Effector memory CD4-positive, alpha-beta T cell (primary cell): ENCODE measurements around the gene APOH.

Source experiments
- DNase-seq, 3 donors: peaks; one replicate each; pipeline ENCODE4 v3.0.0-alpha.2; 2020
- H3K27ac ChIP-seq: 2 replicates; pipeline ENCODE4 v1.7.0; 2013; ENCODE audit warnings: mild to moderate bottlenecking, low read length, moderate library complexity; ENCODE audit not compliant: insufficient read depth, poor library complexity, severe bottlenecking
- H3K27me3 ChIP-seq: replicated peaks from 2 replicates; pipeline ENCODE4 v1.7.0; 2013; ENCODE audit warnings: mild to moderate bottlenecking, low read length; ENCODE audit not compliant: insufficient read depth, control insufficient read depth, poor library complexity, severe bottlenecking
- H3K36me3 ChIP-seq: 2 replicates; pipeline ENCODE4 v1.7.0; 2013; ENCODE audit warnings: mild to moderate bottlenecking, low read length, moderate library complexity; ENCODE audit not compliant: control insufficient read depth, insufficient read depth
- H3K4me1 ChIP-seq: 2 replicates; pipeline ENCODE4 v1.7.0; 2013; ENCODE audit warnings: low read length, mild to moderate bottlenecking; ENCODE audit not compliant: control insufficient read depth, insufficient read depth, poor library complexity, severe bottlenecking
- H3K4me3 ChIP-seq: 2 replicates; pipeline ENCODE4 v1.7.0; 2013; ENCODE audit warnings: low read length, low read depth, mild to moderate bottlenecking; ENCODE audit not compliant: insufficient read depth, poor library complexity, severe bottlenecking
- H3K9me3 ChIP-seq: 2 replicates; pipeline ENCODE4 v1.7.0; 2013; ENCODE audit warnings: mild to moderate bottlenecking, low read length, moderate library complexity; ENCODE audit not compliant: control insufficient read depth

APOH gene

DNA sequence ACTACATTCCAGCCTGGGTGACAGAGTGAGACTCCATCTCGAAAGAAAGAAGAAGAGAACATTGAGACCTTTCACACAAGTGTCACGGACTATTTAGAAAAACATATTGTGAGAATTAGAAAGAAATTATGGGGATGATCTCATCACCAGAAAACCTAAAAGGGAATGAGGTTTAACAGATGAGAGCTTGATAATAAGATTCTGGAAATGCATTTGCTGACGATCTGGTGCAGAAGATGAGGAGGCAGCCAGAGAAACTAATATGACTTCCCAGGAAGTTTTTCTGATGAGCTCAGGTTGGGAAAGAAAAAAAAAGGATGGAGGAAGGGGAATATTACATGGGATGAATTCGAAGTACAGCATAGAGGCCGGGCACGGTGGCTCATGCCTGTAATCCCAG lies 10.8 kb upstream of the APOH start:
- DNase-seq: no peak
- no peaks in the 10 kb centered on the region for H3K9me3 ChIP-seq
- H3K27ac ChIP-seq: no peak overlapping the region
- H3K27me3 ChIP-seq: no peaks in the 10 kb centered on the region
- H3K4me1 ChIP-seq: no peaks in the 10 kb centered on the region
- H3K4me3 ChIP-seq: no peak overlapping the region
- H3K36me3 ChIP-seq: no peaks in the 10 kb centered on the region

DNA sequence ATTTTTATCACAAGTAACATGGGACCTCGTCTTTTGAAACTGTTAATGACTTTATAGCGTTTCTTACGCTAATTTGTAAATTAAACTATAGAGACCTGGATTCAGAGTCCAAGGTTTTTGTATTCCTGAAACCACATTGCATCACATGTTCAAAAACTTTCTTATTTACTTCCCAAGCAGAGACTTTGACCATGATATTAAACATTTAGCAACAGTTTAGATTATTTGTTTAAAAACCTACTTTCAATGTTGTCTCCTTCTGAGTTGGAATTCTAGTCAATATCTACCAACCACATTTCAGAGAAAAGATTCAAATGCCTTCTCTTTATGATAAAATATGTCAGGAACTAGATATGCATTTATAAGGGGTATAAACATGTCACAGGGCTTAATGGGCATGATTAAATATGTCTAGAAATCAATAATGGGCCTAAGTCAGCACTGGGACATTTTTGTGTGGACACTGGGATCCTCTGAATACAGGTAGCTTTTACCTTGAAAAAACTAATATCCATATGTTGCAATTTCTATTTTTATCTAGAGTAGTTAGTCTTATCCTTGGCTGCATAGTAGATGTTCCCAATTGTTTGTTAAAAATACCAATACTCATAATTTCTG lies 6.3 kb upstream of the APOH start:
- H3K27ac ChIP-seq: no peak overlapping the region
- no peak overlapping the region for H3K4me3 ChIP-seq
- DNase-seq: no peak
- H3K9me3 ChIP-seq: no peaks in the 10 kb centered on the region
- no peaks in the 10 kb centered on the region for H3K27me3 ChIP-seq
- no peaks in the 10 kb centered on the region for H3K4me1 ChIP-seq
- H3K36me3 ChIP-seq: no peaks in the 10 kb centered on the region

DNA sequence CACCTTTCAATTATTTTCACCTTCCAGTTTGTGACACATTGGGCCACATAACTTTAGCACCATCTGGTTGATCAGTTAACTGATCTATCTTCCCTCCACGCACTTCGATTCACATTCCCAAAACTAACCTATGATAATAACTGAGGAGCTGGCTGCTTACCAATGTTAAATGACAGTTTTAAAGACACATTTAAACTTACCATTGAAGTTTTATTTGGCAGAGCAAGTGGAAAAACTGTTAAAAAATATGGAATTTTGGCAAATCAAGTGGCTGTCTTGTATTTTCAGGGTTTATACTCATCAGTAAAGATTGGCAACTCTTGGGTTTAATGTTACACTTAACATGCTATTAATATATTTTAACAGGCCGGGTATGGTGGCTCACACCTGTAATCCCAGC lies 5.4 kb upstream of the APOH start:
- Histone ChIP-seq H3K27ac (no peak overlapping the region), H3K36me3 (no peaks in the 10 kb centered on the region), H3K27me3 (no peaks in the 10 kb centered on the region), H3K4me3 (no peak overlapping the region), H3K9me3 (no peaks in the 10 kb centered on the region), H3K4me1 (no peaks in the 10 kb centered on the region)
- no peak for DNase-seq

DNA sequence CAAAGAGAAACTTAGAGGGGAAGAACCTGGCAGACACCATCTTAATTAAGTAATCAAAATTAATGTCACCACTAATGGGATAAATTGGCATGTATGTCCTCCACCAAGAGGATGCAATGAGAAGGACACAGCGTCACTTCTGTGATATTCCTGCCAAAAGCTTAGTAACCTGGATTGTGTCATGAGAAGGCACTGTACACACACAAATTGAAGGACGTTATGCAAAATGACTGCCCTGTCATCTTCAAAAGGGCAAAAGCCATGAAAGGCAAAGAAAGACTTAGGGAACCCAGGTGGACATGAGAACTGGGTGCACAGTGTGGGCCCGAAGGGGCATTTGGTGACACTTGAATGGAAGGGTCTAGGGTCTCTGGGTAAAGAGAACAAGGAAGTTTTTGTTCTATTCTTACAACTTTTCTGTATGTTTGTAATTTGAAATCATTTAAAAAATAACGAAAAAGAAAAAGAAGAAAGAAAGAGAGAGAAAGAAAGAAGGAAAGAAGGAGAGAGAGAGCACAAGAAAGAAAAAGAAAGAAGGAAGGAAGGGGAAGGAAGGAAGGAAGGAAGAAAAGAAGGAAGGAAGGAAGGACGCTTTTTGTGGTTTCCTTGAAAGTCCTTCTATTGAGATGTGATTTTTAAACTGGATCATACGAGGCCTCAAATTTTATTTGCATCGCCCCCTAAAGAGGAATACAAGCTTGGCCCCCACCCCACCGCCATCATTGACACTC lies 4.0 kb upstream of the APOH start:
- Histone ChIP-seq H3K4me3 (no peak overlapping the region), H3K9me3 (no peaks in the 10 kb centered on the region), H3K27ac (no peak overlapping the region), H3K27me3 (no peaks in the 10 kb centered on the region), H3K4me1 (no peaks in the 10 kb centered on the region), H3K36me3 (no peaks in the 10 kb centered on the region)
- DNase-seq: no peak

DNA sequence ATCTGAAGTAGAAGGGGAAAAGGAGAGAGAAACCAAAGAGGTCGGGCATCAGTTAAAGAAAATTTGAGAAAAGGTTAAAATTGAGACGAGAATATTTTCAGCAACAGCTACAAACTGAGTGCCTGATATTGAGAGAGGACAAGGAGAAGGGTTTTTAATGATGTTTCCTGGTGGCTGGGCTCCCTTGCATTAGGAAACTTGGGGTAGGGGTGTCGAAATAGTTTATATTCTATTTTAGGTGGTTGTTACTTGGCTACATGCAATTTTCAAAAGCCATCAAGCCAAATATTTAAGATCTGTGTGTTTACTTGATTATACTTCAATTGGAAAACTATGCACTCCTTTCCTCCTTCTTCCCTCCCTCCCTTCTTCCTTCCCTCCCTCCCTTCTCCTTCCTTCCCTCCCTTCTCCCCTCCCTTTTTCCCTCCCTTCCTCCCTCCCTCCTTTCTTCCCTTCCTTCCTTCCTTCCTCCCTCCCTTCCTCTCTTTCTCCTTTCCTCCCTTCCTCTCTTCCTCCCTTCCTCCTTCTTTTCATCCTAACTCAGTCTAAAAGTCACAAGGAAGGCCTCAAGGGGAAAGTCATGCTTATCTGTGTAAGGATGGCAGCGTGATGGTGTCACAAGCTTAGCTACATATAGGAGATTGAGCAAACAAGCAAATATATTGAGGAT lies 1.8 kb upstream of the APOH start:
- no peaks in the 10 kb centered on the region for H3K36me3 ChIP-seq
- no peak for DNase-seq
- H3K27me3 ChIP-seq: no peaks in the 10 kb centered on the region
- H3K27ac ChIP-seq: no peak overlapping the region
- H3K9me3 ChIP-seq: no peaks in the 10 kb centered on the region
- no peaks in the 10 kb centered on the region for H3K4me1 ChIP-seq
- H3K4me3 ChIP-seq: no peak overlapping the region

DNA sequence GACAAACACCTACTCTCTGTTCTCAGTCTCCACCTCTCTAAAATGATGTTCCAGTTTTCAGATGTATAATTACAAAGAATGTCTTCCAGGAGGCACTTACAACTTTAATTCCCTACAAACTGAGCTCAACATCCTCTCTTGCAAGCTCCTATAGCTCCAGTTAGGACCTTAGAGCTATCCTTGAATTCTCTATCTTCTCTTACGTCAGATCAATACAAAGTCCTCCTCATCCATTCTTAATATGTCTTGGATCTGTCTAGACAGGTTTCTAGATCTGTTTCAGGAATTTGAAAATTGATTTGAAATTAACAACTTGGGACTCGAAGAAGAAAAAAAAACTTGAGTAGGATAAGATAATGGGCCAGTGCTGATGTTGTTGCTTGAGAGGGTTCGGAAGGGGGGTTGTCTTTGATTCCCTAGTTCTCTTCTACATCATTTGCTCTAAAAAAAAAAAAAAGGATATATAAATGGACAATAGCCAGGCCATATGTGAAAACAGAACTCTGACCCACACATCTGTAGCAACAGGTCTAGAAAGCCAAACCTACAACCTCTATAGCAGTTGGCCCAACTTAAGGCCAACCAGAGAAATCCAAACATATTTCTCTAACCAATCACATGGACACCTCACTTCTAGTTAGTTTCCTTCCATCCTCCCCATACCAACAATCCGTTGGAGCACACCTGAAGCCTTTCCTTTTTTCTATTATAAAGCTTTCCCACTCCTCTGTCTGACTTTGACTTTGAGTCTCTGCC lies 746 bp upstream of the APOH start:
- no peak overlapping the region for H3K27ac ChIP-seq

DNA sequence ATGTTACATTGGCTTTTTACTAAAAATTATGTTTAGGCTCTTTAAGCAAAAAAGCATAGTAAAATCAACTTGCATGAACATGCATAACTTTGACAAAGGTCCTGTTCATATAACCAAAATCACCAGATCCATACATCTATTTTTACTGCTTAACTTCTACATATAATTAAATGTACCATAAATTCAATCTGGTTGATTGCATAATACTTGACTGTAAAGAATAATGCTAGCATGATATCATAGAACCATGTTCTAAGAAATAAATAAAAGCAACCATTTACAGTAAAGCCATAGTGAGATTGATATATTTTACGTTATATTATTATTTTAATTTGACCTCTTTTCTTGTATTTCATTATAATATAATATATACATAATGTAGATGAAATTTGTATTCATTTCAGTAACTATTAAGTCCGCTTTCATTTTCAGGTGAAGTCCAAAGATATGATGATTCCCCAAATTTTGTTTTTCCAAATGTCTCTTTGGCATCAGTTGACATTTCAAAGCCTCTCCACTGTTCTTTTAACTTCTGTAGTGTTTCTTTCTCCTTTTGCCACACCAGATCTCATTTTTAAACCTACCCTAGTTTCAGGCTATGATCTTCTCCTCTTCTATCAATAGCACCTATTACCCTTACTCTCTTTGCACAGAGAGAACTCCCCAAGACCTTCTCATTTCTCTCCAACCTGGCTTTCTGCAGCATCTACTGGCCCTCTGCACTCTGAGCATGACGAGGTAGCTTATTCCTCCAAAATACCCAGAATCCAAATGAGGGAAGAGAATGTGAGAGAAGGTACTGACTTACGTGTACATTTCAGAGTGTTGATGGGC lies 1.8 kb downstream of the APOH start:
- no peaks in the 10 kb centered on the region for H3K36me3 ChIP-seq
- no peaks in the 10 kb centered on the region for H3K9me3 ChIP-seq
- no peak overlapping the region for H3K27ac ChIP-seq
- no peak for DNase-seq
- no peaks in the 10 kb centered on the region for H3K27me3 ChIP-seq
- H3K4me3 ChIP-seq: no peak overlapping the region
- no peaks in the 10 kb centered on the region for H3K4me1 ChIP-seq

More for the DNA sequence above, 746 bp upstream of the APOH start:
- Histone ChIP-seq H3K9me3 (no peaks in the 10 kb centered on the region), H3K4me1 (no peaks in the 10 kb centered on the region), H3K36me3 (no peaks in the 10 kb centered on the region), H3K4me3 (no peak overlapping the region), H3K27me3 (no peaks in the 10 kb centered on the region)
- DNase-seq: no peak

DNA sequence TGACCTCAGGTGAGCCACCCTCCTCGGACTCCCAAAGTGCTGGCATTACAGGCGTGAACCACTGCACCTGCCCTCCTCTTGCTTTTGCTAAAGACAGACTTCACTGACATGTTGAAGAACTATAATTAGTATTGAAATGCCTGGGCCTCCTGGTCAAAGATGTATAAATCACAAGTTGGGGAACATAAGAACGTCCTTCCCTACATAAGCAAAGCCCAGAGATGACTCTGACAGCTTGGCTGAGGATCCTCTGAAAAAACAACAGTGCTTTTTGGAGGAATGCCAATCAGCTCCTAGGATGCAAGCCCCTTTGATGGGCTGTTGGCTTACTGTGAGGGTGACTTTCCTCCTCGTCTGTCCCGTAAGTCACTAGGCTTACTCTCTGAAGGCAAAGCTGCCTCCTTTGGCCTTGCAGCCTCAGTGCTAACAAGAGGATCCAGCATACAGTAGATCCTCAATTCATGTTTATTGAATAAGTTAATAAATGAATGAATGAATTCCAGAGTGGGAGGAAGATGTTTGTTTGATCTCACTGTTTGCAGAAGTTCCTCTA lies 6.3 kb downstream of the APOH start:
- Histone ChIP-seq H3K36me3 (no peaks in the 10 kb centered on the region), H3K4me3 (no peak overlapping the region), H3K27ac (no peak overlapping the region), H3K27me3 (no peaks in the 10 kb centered on the region), H3K4me1 (no peaks in the 10 kb centered on the region), H3K9me3 (no peaks in the 10 kb centered on the region)
- DNase-seq: no peak

DNA sequence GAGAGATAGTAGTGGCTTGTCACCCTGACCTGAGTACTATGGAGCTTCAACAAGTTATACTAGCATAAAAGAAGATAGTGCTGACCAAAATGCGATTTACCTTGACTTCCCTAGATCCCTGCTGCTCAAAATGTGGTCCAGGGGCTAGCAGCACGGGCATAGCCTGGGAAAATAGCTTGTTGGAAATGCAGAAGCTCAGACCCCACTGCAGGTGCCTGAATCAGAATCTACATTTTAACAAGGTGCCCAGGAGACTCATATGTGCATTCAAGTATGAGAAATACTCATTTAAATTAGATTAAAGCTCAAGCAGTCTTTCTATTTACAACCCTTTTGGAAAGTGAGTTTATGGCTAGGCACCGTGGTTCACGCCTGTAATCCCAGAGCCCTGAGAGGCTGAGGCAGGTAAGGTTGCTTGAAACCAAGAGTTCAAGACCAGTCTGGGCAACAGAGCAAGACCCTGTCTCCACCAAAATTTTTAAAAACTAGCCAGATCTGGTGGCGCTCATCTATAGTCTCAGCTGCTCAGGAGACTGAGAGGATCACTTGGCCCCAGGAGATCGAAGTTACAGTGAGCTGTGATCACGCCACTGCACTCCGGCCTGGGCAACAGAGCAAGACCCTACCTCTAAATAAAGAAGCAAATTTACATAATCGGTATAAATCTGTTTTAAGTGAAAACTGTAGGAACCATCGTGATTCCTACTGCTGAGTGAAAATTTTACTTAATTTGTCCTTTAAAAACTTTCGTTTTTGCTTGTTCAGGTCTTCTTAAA lies 7.3 kb downstream of the APOH start:
- Histone ChIP-seq H3K36me3 (no peaks in the 10 kb centered on the region), H3K27ac (no peak overlapping the region), H3K9me3 (no peaks in the 10 kb centered on the region), H3K4me1 (no peaks in the 10 kb centered on the region), H3K27me3 (no peaks in the 10 kb centered on the region), H3K4me3 (no peak overlapping the region)
- DNase-seq: no peak
